Hematopoietic multipotent progenitor cell treated with erythropoietin and hydrocortisone succinate and interleukin-3 and kit ligand, for 4 days (in vitro differentiated cells): ENCODE measurements around the gene ACOX3.

ENCODE experiments used
- DNase-seq: peaks from one replicate; pipeline ENCODE4 v3.0.0-alpha.2; 2015

Gene ACOX3

DNA sequence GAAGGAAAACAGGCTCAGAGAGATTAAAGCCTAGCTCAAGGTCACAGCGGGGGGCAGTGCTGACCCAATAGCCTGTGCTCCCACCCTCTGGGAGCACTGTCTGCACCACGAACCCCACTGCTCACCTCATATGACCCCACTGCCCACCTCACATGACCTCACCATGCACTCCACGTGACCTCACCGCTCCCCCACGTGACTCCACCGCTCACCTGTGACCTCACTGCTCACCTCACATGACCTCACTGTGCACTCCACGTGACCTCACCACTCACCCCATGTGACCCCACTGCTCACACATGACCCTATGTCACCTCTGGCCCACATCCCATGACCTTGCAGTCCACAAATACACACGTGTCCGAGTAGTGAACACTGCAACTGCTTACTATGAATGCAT is 55.4 kb downstream of the ACOX3 start:
- DNase-seq: no peak

DNA sequence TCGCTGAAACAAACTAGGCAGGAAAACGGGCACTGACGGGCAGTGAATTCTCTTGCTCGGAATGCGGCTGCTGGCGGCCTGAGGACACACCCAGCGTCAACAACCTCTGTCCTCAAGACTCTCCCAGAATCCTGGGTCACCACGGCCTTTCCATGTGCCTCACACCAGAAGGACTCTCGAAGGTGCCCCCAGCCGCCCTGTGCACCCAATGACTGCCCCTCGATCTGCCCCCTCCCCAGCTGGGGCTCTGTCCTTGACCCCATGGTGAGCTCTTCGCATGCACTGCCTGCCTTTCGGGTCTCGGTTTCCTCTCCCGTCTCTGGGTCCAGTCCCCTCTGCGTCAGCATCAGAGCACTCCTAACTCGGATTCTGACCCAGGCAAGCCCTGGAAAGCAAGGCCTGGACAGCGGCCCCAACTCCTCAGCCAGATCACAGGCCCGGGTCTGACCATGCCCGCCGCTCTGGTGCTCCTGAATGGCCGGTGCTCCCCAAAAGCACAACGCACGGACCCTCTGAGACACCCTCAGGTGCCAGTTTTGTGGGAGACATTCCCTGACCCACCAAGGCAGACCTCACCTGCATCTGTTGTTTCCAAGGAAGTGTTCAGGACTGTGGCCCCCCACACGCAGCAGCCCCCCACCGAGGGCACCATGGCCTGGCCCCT is 56.0 kb downstream of the ACOX3 start:
- DNase-seq: no peak

DNA sequence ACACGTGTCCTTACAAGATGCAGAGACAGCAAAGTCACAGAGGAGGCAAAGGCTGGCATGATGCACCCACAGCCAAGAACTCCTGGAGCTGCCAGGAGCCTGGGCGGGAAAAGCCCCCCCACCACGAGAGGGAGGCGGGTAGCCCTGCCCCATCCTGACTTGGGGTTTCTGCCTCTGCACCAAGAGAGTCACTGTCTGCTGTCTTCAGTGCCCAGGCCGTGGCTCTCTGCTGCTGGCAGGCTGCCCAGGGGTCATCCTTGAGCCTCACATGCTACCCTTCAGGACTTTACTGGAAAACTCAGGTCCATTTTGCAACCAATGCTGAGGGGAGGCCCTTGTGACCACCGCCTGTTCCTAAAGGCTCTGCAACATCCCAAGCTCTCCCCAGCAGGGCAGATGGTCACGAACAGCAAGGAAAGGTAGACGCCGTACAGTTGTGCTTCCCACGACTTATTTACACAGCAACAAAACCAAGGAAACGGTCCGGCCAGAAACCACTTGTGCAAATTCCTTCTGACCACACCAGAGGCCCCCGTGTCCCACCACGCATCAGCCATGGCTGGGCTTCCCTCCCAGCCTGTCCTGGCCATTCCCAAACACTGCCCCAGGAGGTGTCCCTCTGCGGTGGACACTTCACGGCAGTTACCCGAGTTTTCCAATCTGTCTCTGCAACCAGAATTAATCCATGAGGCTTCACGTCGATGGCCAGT is 56.9 kb downstream of the ACOX3 start:
- no peak for DNase-seq

DNA sequence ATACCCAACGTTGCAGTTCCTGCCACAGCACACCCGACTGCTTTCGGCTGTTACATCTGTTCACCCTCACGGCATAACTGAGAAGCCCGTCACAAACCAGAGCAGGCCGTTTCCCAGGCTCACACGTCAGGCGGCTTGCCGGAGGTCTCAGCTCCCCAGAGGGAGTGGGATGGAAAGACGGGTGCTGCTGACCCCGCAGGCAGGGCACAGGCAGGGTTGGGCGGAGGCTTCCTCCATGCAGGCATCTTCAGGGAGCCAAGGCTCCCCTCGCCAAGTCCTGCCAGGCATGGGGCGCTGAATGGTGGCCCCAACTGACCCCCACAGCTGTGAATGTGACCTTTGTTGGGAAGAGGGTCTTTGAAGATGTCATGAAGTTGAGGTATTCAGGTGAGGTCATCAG is 57.5 kb downstream of the ACOX3 start:
- no peak for DNase-seq

DNA sequence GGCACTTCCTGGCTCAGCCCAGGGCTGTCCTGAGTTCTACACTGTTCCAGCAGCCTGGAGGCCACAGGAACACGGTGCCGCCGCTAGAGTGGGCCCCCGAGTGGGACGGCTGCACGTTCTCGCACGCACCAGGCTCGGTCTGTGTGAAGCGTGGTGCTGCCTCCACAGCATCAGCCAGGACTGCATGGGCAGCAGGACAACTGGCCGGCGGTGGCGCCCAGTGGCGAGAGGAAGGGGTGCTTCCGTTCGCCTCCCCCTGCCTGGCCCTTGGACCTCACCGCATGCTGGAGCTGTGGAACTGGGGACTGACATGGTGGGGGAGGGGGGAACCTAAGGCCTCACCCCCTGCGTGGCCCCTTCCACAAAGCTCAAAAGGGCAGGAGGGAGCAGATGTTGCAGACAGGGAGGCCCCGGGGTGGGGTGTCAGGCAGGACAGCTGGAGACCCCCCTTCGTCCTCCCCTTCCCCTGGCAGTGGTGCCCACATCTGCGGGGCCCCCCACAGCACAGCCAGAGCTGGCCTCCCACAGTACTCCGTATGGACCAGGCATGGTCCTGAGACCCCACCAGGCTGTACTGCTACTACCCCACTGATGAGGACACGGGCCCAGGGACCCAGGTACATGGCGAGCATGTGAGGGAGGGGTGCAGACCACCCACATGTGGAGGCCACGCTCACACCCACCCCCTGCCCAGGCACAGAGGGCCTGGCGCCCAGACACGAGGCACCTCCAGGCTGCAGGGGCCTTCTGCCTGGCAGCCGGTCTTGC is 58.5 kb downstream of the ACOX3 start:
- DNase-seq: no peak

DNA sequence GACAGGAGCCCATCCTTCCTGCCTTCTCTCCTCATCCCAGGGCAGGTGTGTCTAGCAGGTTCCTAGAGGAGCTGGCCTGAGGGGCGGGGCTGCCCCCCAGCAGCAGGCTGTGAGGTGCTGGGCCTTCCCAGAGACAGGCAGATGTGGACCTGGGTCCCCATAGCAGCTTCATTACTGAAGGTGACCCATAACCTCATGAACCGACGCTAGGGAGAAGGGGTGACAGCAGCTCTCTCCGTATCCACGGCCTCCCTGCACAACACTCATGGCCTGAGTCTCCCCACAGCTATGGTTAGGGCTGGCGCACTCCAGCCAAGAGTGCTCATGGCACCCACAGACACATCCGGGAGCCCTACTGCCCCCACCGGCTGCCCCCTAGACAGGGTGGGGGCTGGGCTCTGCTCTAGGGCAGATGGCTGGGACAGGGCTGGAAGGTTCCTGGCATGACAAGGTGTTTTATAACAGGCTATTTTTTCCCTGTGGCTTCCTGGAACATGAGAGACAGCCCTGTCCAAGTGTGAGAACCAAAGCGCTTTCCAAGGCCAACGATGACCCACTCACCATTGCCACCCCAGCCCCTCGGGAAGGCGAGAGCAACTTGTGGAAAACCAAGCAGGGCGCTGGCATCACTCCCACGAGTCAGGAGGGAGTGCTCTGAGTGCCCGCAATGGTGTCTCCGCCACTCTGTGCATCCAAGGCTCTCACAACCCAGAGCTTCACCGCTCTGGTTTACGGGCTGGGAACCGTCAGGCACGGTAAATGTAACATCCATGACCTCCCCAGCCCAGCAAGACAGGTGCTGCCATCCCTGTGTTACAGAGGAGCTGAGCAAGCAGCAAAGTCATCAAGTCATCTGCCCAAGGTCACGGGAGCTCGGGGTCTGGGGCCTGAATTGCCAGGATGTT is 59.8 kb downstream of the ACOX3 start:
- no peak for DNase-seq

DNA sequence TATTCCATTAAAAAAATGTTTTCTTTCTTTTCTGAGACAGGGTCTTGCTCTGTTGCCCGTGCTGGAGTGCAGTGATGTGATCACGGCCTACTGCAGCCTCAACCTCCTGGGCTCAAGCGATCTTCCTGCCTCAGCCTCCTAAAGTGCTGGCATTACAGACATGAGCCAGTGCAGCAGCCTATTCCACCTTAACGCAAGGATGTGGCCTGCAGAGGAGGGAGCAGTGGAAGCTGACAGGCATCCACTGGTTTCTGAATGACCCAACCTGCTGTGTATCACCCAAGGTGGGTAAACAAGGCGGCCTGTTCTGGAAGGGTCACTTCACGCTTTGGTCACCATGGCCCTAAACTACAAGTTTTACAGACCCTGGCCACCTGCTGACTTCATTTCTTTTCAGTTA is 60.8 kb downstream of the ACOX3 start:
- no peak for DNase-seq

DNA sequence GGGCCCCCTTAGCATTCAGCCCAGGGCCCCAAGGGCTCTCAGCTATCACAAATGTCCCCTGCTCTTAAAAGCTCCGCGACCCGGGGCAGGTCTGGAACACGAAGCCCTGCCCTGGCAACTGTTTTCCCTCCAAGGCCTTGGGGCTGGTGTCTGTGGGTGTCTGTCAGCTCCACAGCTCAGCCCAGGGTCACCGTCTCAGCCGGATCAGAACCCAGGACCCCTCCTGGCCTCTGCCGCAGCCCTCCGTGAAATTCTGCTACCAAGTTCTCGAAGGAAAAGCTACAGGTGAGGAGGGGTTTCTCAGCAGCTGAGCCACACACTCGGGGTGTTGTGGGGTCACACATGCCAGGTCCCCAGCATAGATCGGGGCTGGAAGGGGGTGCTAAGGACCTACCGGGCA is 61.2 kb downstream of the ACOX3 start:
- no peak for DNase-seq

DNA sequence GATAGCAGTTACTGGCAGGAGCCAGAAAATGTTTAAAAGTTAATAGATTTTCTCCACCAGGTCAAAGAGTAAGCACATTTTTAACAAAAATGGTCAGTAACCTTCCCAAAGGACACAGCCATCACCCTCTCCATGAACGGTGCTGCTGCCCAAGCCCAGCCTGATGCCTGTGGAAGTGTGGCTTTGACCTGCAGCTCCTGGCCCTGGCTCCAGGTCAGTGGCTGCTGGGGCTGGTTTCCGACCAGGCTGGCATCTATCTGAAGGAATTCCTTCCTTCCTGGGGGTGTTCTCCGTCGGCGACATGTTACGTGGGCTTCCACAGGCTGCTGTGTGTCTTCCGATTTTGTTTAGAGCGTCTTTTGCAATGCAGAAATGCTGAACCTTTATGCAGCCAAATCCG is 61.7 kb downstream of the ACOX3 start:
- DNase-seq: no peak

DNA sequence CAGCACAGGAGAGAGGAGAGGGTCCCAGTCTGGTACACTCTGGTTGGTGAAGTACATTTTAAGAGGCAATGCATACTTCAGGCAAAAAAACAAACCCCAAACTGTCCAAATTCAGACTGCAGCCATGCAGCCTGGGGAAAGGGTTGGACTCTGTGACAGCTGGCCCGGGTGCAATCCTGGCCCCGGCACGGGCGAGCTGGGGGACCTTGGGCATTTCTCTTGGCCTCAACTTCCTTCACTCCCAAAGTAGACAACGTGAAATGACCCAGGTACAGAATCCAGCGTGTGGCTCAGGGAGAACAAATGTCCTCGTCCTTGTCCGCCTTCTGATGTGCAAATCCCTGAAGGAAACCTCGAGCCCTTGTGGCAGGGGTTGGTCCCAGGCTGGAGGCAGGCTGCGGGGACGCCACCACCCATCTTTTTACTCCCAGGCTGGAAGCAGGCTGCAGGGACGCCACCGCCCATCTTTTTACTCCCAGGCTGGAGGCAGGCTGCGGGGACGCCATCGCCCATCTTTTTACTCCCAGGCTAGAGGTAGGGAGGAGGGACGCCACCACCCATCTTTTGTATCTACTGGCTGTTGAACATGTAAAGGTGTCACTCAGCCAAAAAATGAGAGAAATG is 62.3 kb downstream of the ACOX3 start:
- no peak for DNase-seq

DNA sequence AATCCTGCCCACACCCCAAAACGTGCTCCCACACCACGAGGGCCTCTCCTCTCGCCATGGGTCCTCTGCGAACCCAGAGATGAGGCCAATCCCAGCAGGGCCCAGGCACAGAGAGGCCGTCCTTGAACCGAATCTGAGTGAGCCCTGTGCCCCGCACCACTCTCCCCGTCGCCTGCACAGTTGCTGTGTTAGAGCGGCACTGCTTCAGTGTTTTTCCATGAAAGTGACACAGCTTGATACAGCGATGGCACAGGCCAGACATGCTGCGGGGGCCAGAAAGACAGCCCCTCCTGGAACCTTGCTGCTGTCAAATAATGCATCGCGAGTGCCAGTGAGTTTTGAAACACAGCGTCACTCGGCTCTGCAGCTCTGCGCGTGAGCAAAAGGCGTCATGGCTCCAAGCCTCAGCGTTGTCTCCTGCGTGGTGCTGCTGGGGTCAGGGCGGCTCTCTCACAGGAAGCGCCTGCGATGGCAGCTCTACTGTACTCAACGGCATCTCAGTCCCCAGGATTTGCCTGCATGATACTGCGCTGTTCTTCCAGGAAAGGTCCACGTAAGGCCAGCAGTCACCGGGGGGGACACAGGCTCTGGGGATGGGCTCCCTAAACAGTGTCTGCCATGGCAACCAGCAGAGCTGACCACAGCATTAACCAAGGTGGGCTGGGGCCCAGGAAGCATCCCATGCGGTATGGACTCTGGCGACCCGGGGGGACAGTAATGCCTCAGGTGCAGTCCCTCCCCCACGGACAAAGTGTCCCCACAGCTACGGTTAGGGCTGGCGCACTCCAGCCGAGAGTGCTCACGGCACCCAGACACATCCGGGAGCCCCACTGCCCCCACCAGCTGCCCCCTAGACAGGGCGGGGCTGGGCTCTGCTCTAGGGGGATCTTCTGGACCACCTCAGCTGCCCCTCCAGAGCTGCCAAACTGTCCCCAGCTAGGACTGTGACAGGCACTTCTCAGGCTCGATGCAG is 63.1 kb downstream of the ACOX3 start:
- DNase-seq: no peak

DNA sequence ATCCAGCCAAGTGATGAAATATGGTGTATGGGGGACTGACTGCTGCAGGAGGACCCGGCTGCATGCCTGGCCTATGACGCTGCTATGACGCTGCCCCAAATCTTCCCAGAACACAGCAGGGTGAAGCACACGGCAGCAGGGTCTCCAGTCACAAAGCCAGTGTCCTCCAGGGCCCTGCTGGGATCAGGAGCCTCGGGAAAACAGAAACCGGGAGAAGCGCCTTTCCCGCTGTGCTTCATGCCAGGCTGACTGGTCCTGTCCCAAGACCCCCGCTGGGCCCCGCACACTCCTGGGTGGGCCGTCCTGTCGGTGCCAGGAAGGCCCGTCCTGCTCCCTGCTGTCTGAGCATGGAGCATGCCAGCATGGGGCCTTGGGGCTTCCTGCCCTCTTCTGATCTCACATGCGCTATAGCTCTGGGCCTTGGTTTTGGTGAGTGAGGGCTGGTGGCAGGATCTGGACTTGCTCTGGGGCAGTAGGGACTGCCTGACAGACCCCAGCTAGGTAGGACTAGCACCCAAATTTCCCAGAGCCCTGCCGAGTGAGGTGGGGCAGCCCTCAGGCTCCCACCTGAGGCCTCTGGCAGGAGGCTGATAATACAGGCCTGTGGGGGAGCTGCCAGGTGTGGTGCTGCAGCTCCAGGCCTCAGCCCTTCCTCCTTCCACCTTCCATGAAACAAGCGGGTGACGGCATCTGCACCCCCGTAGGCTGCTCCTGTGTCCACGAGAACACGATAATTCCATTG is 64.0 kb downstream of the ACOX3 start:
- no peak for DNase-seq

DNA sequence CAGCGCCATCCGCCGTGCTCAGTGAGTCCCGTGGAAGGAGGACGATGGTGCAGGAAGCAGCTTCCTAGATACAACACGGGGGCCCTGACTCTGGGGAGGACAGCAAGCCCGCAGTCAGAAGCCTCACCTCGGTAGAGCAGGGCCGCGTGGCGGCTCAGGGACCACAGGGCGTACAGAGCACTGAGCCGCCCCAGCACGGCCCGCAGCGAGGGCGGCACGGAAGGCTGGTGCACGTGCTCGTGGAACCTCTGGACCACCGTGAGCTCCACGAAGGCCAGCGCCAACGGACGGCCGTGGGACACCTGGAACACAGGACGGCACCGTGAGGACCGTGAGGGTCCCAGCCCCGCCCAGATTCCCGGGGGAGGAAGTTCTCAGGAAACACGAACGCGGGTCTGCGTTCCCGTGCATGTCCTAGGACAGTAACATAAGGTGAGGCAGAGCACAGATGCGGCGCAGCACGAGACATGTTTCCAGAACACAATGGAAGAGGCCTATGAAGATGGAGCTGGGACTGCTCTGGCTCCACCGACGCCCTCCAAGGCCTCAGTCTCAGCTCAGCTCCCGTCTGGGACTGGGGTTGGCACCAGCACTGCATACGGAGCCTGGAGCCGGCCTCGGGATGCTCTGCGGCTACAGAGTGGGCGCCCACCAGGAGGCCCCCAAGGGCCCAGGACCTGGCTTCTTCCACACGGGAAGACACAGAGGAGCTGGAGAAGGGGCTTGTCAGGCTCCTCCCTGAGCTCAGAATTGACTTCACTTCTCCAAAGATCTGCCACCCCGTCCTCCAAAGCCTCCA is 65.5 kb downstream of the ACOX3 start:
- no peak for DNase-seq

DNA sequence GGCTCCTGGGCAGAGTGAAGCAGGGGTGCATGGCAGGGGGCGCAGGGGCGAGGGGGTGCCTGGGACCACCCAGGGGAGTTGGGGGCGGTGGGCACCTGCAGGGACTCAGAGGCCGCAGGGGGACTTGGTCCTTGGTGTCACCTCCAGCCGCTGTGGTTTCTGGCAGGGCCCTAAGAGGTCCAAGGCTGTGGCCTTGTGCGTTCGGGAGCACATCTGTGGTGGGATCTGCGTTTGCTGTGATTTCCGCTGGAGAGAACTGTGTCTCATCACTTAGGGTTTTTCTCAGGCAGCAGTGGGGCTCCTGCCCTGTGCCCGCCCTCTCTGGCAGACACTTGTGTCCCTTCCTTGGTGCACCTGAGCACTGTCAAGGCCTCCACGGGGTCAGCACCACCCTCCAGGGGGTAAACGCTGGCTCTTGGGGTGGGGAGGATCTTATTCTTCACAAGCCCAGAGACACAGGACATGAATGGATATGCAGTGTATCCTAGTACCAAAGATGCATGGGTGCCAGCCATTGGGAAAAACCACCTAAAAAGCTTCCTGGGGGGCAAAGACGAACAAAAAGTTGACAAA is 66.5 kb downstream of the ACOX3 start:
- DNase-seq: no peak

DNA sequence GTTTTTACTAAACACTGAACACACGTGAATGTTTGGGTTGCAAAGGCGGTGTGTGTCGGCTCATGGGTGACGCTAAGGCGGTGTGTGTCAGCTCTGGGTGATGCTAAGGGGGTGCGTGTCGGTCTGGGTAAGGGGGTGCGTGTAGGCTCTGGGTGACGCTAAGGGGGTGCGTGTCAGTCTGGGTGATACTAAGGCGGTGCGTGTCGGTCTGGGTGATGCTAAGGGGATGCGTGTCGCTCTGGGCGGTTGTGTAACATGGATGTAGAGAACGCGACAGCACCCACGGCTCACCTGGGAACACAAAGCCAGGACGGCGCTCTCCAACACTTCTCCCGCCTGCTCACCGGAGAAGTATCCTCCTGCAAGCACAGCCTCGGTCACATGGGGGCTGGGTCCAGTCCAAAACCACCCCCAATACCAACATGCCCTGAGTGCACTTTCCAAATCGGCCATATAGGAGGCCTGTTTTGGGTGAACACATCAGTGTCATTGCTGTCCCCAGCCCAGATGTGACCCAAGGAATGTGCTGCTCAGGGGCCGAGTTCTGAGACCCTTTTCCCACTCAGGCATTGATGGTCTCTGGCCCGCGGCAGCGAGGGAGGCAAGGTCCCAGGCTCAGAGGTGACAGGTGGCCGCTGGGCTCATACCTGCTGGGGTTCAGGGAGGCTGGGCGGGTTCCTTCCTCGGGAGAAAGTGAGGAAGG is 67.1 kb downstream of the ACOX3 start:
- no peak for DNase-seq

DNA sequence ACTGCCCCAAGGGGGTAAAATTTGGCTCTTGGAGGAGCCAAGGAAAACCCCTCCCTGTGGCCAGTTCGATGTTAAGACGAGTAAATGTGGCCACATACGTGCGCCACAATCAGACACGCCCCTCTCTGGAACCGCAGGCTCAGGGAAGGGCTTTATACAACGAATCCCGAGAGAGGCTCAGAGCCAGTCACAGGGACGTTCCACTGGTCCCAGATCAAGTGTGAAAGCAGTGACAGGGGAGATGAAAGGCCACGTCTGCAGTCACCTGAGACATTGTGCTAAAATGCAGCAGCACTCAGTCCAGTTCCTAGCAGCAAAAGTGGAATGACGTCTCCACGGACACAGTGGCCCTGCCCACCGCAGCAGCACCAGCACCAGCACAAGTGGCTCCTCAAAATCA is 68.0 kb downstream of the ACOX3 start:
- DNase-seq: no peak

DNA sequence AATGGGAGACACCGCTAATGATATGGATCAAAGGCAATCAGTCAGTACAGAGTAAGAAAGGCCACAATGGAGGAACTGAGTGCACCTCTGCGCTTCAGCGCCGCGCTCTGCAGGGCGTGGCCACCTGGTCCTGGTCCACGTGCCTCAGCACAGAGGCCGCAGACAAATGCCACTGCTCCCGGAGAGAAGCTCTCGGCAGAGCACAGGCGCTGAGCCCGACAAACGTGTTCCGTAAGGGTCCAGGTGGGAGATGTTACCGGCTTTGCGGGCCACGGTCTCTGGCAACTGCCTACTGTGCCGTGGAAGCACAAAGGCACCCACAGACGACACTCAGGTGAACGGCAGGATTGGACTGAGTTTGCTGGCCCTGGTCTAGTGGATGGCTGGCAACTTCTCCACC is 68.9 kb downstream of the ACOX3 start:
- DNase-seq: no peak

DNA sequence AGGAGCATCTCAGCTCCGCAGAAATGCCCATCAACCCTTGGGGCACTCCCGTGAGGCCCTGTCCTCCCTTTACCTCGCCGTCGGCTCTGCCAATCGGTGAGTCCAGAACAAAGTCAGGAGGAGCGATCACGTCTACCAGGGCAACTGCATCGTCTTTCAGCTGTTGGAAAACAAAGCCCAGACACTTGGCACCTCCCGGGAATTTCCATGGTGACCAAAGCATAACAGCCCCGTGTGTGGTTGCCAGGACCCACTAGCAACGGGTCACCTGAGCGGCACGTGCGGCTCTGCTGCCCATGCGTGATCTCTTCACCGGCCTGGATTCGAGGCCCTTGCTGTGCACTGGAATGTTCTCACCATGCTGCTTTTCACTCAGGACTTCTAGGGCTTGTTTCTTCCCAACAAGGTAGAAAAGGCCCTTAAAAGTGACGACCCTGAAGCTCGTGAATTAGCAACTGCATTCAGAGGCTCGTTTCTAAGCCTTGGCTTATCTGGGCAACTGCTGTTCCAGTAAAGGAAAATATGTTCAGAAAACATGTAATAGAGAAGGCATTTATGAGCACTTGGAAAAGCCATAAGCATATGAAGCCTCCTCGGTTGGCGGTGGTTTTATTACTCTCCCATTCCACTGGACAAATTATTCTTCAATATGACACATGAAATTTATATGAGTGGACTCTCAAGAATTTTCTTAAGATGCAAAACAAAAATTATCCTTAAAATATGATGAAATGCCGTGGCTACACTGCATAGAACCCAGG is 69.5 kb downstream of the ACOX3 start:
- DNase-seq: no peak
